ENCODE data around the gene MYO5B. TPM values are rescaled to one million over a fixed set of nuclear protein-coding genes. Genes with fewer than 3 reads are reported as not detected.

MYO5B gene
- total and polyA plus RNA-seq, 8 donors: 6.2 to 25.3 (median 12.6) TPM

- TF ChIP-seq CTCF (IDR thresholded peaks at IDR 0.05): peak; percentile 71 to 85 (median 80)
- DNase-seq (peak; percentile 64 to 83 (median 72)), ATAC-seq (peak; percentile 76 to 88 (median 87)), FAIRE-seq (no peak)
- Histone ChIP-seq H3K9me3 (no peaks in the 10 kb centered on the region), H3K4me1 (peaks cover 13 to 23% (median 15%) of the 10 kb centered on the region in 3 donors), H3K4me3 (peak overlapping the region in 1 of 4 donors; percentile 0), H3K27me3 (no peaks in the 10 kb centered on the region), H3K36me3 (no peaks in the 10 kb centered on the region), H3K27ac (peak overlapping the region; percentile 56 to 84 (median 74))
- intact Hi-C loops (cut with DNase I): loop anchor here in 2 of 3 donors (5.0 to 10.0 kb wide), 4 partner anchors 294 to 346 kb away; partner anchors contain the start of gene LIPG (in 1 of the 2)
- WGBS, 2 donors: 40 to 43% methylated on average over 11 of the region's 11 CpGs
Measured at GRCh38 chr18:49858309-49859020, 336.5 kb downstream of the MYO5B start.

DNA sequence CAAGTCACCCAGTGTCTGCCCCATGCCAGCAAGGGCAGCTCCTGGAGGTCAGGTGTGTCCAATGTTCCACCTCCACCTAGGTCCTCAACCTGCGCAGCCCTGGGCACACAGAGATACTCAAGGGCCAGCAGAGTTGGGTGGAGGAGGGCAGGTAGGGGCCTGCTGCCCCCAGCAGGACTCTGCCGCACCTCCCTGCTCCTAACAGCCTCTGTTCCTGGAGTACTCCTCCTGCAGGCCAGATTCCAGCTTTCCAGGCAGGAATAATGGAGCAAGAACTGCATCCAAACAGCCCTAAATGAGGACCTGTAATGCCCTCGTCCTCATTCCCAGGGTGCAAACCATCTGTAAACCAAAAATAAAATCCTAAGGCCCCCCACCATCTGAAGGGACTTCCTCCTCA, 337.2 kb downstream of the MYO5B start:
- H3K36me3 ChIP-seq: no peaks in the 10 kb centered on the region
- peak overlapping the region in 2 of 4 donors; percentile 56 to 84 for H3K27ac ChIP-seq
- intact Hi-C loops (cut with DNase I): loop anchor here in 2 of 3 donors (5.0 to 10.0 kb wide), 4 partner anchors 293 to 345 kb away; partner anchors contain the start of gene LIPG (in 1 of the 2)
- no peak overlapping the region for H3K4me3 ChIP-seq
- ATAC-seq (no peak), DNase-seq (no peak), FAIRE-seq (no peak)
- TF ChIP-seq CTCF (IDR thresholded peaks at IDR 0.05): no peak
- no peaks in the 10 kb centered on the region for H3K27me3 ChIP-seq
- 86 to 91% methylated on average over 3 of the region's 3 CpGs for WGBS, 2 donors
- peaks cover 13 to 23% (median 15%) of the 10 kb centered on the region in 3 donors for H3K4me1 ChIP-seq
- H3K9me3 ChIP-seq: no peaks in the 10 kb centered on the region

DNA sequence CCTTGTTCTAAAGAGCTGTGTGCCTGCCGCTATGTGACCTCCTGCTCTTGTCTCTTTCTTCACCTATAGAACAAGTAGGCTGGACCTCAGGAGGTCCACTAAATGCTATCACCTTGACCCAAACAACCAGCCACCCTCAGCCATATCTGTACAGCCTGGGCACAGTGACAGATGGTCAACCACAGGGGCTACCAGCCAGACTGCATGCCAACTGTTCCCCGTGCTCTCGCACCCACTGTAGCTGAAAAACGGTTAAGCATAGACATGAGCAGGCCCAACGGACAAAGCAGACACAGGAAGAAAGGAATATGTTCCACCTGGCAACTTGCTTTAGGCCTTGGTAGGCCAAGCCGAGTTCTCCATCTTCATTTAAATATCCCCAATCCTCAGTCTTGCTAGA, 338.5 kb downstream of the MYO5B start:
- no peak for DNase-seq
- Histone ChIP-seq H3K4me1 (peaks cover 13 to 23% (median 15%) of the 10 kb centered on the region in 3 donors), H3K36me3 (no peaks in the 10 kb centered on the region), H3K9me3 (no peaks in the 10 kb centered on the region), H3K27me3 (no peaks in the 10 kb centered on the region), H3K4me3 (no peak overlapping the region), H3K27ac (no peak overlapping the region)
- WGBS, 2 donors: 89 to 94% methylated on average over 6 of the region's 6 CpGs
- TF ChIP-seq CTCF (IDR thresholded peaks at IDR 0.05): no peak
- intact Hi-C loops (cut with DNase I): loop anchor here in 2 of 3 donors (5.0 to 10.0 kb wide), 4 partner anchors 292 to 344 kb away; partner anchors contain the start of gene LIPG (in 1 of the 2)
- ATAC-seq: no peak
- no peak for FAIRE-seq

- no peak for ATAC-seq
- intact Hi-C loops (cut with DNase I): loop anchor here in 2 of 3 donors (5.0 to 10.0 kb wide), 4 partner anchors 291 to 344 kb away; partner anchors contain the start of gene LIPG (in 1 of the 2)
- FAIRE-seq: no peak
Measured at GRCh38 chr18:49855711-49856415, 339.1 kb downstream of the MYO5B start.

More at GRCh38 chr18:49855711-49856415, 339.1 kb downstream of the MYO5B start:
- DNase-seq: no peak
- WGBS, 2 donors: 91 to 92% methylated on average over 7 of the region's 7 CpGs
- H3K27ac ChIP-seq: no peak overlapping the region
- H3K9me3 ChIP-seq: no peaks in the 10 kb centered on the region
- no peak for TF ChIP-seq CTCF (IDR thresholded peaks at IDR 0.05)
- H3K4me3 ChIP-seq: no peak overlapping the region
- no peaks in the 10 kb centered on the region for H3K27me3 ChIP-seq
- peaks cover 13 to 23% (median 15%) of the 10 kb centered on the region in 3 donors for H3K4me1 ChIP-seq
- no peaks in the 10 kb centered on the region for H3K36me3 ChIP-seq
